Fibroblast of gingiva (primary cell): ENCODE data around the gene CEP295NL.
"Not testable (repeated sequence)": the region's sequence is repeated elsewhere in the genome, so short reads cannot be mapped to it uniquely, and the experiment has no call there.

Experiments used
- DNase-seq: peaks from one replicate; pipeline ENCODE4 v3.0.0-alpha.2; 2011; ENCODE audit warnings: low read depth

Gene CEP295NL

DNA sequence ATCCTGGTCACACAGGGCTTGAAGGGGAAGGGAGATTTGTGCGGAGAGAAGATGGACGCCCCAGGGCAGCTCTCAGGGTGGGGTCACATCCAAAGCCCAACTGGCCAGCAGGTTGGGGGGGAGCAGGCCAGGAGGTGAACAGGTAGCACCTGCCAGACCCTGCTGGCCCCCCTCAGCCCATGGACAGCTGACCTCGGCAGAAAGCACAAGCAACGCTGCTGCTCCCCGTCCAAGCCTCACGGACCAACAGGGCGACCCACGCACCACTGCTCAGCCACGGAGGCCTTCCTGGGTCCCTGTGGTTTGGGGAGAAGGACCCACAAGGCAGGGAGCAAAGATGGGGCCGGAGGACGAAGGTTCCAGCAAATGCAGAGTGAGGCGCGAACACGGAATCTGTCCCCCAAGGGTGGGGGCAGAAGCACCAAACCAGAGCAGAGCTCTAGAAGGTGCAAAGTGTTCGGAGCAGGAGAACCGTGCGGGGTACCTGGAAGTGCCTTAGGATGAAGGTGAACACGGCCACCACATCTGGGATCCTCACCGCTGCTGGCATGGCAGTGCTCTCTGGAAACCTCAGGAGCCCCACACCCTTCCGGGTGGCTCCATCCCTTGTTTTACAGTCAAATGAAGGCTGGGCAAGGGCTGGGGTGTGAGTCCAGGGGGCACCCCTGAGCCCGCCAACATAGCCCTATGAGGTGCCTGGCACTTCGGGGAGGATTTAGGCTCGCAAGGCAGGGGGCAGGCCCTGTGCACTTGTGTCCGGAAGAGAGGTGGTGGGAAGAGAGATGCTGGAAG, 17.9 kb downstream of the CEP295NL start:
- no peak for DNase-seq

DNA sequence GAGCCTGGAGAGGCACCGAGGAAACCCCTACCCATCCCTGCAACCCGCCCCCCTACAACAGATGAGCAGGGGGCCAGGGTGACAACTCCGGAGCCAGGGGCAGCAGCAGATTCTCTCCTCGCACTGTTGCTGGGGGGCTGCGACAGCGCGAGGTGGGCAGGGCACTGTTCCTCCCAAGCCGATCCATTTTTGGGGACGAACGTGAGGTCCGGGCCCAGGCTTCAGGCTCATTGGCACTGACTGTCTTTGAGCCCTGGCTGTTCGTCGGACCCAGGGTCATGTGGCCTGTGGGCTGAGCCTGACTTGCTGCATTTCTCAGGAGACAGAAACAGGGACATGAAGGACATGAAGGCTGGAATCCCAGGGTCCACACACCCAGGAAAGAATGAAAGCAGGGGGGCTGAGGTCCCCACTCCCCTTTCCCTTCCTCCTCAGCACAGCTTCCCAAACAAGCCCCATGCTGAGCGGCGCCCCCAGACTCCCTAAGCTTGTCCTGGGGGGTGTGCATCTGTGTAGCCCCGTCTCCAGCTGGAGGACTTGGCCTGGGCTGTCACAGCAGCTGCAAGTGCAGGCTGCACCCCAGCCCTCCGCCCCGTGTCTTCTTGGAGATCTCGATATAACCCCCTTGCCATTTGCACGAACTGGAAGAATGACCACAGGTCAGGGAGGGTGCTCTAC, 18.7 kb downstream of the CEP295NL start:
- DNase-seq, result no peak

DNA sequence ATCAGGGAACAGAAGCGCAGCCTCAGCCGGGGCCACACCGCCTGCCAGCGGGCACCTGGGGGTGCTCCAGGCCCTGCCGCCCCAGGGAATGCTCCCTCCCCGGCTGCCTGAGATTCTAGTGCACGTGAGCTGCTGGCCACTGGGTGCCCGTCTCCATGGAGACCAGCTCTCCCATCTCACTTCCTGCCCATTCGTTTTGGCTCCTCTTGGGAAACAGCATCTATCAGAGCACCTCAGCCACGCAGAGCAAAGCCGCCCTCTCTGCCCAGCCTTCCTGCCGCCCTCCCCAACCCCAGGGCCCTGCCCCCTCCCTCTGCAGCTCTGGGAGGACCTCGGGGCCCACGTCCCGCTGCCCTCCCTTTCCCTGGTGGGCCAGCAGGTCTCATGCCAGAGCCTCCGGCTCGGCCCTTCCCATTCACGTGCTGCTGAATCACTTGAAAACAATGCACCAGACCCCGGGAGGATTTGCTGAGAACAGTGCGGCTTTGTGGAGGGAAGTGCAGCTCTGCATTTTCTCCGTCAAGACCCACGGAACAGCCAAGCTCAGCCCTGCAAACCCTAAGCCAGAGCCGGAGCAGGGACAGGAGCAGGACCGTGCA, 19.4 kb downstream of the CEP295NL start:
- peak; percentile 97 for DNase-seq

DNA sequence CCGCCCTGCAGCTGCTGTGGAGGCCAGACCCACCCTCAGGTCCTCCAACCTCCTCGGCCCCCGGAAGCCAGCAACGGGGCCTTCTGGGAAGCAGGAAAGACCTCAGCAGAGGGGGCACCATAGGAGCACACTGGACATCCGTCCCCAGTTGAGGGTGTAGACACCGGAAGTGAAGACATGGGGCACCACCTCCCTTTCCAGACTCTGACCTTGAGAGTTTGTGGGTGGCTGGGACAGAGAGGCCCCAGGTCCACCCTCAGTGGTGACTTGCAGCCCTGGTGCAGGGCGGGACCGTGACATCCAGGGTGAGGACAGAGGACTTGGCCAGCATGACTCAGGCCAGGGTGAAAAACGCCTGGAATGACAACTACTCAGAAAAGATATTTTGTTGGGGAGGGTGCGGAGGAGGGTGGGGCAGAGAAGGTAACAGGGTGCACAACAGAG, 19.9 kb downstream of the CEP295NL start:
- DNase-seq, result peak; percentile 91

DNA sequence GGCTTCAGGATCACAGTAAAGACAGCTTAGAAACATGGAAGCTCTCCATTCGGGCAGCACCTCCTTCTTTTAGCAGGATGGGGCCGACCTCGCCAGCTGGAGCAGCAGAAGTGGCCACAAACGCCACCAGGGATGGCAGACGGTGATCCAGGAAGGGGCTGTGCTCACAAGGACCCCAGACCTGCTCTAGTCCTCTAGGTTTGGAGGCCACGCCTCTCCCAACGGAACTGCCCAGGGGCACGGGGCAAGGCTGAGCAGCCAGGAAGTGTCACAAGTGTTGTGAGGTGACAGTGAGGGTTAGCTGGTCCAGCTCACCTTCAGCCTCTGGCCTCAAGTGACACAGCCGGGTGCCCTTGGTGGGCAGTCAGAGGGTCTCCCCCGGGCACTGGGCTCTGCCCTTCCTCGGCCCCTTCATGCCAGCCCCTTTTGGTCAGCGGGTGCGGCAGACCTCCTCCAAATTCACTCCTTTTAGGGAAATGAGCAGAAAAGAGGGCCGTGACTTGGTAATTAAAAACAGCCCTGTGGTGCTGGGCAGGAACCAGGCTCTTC, 20.4 kb downstream of the CEP295NL start:
- DNase-seq, result peak; percentile 27

DNA sequence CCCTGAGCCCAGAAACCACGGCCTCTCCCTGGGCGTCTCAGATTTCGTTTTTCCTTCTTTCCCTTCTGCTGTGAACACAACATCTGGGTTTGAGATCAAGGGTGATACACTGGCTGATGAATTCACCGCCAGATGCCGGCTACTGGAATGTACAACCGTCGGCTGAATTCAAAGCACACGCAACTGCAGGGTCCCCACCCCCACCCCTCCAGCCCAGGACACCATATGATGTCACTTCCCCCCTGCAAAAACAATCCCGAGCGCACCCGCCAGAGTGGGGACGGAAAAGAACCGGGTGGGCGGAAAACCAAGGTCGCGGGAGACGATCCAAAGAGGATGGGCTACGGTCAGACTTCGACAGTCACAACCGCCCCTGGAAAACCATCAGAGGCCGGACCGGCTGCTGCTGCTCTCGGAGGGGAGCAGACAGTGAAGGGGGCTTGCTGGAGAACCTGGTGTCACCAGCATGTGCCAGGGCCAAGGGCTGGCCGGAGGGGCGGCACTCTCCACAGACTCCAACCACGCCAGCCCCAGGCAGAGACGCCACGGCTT, 23.3 kb downstream of the CEP295NL start:
- peak; percentile 93 for DNase-seq

DNA sequence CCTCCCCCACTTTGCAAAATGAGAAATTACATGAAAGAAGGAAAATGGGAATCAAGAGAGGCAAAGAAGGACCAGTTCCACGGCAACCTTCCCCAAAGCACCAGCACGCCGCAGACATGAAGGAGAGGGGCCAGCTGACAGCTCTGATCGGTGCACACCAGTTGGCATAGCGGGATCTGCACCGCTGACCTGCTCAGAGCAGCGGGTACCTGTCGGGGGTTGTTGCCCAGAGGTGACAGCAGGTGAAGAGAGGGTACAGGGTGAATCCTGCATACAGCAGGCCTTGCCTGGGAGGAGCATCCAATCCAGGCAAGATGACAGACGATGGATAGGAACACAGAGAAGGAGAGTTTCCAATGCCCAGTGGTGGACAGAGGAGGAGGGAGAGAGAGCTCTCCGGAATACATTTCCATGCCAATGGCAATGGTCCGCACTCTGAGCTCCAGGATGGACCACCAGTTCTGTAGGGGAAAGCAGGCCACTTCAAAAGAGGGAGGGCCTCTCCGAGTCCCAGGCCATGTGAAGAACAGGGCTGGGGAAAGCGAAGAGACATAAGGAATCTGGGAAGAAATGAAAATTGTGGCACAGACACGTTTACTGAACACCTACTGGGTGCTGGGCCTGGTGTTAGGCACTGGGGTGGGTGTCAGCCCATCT, 24.0 kb downstream of the CEP295NL start:
- no peak for DNase-seq

DNA sequence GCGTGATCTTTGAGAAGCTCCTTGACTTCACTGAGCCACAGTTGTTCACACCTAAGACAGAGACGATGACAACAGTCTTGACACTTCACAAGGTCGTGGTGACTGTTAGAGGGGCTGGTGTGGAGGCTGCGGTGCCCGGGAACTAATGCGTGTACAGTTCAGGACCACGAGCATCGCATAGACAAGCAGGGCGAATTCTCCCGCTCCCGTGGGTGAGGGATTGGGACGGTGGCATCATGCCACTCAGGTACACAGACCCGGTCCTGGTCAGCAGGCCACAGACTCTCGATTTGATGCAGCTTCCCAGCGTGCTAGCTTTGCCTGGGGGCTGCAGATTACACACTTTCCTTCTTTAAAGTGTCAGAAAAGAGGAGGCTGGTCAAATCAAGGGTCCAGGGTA, 24.7 kb downstream of the CEP295NL start:
- no peak for DNase-seq

DNA sequence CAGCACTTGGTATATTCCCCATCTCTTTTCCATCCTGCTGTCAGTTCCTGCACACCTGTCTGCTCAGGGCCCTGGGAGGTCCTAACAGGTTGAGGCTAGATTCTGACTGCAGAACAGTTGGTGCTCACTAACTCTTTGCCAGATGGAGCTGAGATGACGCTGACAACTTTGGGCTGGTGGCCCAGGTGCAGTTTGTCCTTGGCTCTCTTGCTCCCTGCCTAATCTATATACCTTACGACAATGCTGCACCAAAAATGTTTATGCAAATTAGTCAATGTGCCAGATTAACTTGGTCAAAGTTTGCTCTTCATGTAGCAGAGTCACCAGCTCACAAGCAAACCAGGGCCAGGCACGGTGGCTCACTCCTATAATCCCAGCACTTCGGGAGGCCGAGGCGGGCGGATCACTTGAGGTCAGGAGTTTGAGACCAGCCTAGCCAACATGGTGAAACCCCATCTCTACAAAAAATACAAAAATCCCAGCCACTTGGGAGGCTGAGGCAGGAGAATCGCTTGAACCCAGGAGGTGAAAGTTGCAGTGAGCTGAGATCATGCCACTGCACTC, 26.0 kb downstream of the CEP295NL start:
- not testable (repeated sequence) for DNase-seq

DNA sequence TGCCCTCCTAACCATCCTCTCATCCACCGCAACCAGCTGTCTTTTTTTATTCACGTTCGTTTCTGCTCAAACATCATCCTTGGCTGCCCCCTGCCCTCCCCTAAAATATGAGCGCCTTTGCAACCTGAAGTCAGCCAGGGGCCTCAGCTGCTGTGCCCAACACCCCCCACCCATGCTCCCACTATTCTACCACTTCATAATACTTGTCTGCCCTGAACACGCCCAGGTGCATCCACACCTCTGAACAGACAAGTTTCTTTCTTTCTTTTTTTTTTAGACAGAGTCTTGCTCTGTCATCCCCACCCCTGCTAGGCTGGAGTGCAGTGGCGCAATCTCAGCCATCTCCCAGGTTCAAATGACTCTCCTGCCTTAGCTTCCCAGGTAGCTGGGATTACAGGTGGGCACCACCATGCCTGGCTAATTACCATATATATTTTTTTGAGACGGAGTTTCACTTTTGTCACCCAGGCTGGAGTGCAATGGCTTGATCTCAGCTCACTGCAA, 26.9 kb downstream of the CEP295NL start:
- no peak for DNase-seq

DNA sequence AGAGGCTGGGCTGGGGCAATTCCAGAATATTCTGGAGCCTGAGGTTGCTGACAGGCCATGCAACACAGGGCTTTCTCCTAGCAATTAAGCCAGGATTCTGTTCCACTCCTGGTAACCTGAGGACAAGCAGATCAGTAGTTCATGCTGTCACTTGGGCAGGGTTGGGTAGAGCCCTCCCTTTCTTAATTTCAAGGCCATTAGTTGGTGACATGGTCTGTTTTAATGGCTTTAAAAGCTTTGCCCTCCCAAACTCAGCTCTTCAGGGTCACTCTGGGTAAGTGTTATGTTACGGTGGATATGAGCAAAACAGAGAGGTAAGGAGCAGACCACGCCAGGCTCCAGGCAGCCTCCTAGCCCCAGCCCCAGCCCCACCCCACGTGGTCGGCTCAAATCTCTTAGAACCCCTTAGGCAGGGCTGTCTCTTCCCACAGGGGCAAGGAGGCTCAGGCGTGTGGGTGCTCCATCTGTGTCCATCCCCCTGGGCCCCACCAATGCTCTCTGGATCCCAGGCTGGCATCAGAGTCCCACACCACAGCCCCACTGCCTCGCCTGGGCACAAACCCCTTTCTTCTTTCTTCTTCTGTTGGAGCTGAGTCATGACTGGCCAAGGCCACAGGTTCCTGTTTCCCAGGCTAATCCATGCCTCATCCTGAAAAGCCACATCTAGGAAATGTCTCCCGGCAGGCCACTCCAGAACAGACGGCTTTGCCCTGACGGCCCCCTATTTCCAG, 27.5 kb downstream of the CEP295NL start:
- DNase-seq, result no peak

DNA sequence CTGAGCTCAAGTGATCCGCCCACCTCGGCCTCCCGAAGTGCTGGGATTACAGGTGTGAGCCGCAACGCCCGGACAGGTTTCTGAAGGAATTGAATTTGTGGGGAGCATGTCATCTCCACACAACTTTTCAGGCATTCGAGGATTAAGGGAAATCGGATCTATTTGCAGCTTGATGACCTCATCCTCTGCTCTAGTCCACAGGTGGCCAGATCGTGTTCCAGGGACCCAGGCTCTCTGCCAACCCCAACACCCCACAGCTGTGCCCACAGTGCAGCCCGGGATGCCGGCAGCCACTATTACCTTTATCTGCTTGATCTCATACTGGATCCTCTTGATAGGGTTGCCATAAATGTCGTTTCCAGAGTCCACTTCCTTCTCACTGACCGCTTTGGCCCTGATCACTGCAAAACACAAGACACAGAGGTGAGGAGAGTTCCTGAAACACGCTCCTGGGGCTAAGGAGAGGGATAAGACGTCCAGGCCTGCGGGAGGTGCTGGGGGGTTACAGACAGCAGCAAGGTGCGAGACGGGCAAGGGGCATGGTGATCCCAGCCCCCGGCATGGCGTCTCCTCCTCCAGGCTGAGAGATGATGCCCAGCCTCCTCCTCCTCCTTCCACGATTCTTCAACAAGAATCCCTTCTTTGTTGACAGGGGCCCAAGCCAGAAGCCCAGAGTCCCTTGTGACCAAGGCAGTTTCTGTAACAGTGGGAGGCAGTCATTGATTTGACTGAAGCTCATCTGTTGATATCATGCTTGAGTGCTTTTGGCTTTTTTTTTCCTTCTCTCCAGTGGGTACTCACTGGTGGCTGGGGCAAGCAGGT, 29.3 kb downstream of the CEP295NL start:
- peak; percentile 40 for DNase-seq

DNA sequence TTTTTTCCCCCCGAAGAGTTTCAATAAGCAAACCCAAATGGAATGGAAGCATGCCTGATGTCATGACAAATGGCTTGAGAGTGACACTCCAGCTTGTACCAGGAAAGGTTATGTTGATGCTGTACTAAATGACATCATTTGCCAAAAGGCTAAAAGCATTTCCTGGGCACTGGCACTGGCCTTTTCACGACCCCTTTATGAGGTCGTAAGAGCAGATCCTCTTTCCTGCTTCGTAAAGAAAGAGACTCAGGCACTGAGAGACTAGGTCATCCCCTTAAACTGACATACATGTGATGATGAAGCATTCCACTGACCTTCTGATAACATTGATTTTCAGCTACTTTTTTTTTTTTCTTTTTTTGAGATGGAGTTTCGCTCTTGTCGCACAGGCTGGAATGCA, 30.5 kb downstream of the CEP295NL start:
- no peak for DNase-seq

DNA sequence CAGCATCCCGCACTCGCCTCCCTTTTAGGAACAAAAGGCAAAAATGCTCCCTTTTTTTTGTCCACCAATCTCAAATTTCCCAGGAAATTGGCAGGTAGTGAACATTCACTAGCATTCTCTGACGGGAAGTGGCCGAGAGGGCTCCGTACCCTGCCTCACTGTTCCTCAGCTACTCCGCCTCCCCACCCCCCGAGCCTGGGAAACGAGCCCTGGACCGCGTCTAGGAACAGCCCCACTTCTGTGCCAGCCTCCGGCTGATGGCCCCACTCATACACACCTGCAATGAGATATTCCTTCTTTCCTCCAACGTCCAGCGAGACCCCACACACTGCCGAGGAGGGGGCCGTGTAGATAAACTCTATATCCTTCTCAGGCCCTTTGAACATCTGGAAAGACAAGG, 32.4 kb downstream of the CEP295NL start:
- no peak for DNase-seq

DNA sequence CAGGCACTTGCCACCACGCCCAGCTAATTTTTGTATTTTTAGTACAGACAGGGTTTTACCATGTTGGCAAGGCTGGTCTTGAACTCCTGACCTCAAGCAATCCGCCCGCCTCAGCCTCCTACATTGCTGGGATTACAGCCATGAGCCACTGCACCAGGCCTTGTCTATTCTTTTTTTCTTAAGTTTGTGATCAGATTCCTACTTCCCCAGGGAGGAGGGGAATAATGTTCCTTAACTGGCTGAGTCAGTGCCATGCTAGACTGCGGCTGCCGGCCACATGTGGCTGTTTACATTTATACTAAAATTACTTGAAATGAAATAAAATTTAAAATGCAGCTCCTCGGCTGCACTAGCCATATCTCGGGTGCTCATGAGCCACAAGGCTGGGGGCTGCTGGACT, 34.6 kb downstream of the CEP295NL start:
- peak; percentile 92 for DNase-seq

DNA sequence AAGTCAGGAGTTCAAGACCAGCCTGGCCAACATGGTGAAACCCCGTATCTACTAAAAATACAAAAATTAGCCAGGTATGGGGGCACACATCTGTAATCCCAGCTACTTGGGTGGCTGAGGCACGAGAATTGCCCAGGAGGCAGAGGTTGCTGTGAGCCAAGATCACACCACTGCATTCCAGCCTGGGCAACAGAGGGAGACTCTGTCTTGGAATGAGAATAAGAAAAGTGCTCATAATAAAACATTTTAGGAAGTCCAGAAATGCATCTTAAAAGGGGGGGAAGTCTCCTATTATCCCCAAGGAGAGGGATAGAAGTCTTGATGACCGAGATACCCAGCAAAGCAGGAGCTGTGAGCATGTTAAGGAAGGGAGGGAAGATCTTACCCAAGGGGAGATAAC, 36.0 kb downstream of the CEP295NL start:
- not testable (repeated sequence) for DNase-seq

DNA sequence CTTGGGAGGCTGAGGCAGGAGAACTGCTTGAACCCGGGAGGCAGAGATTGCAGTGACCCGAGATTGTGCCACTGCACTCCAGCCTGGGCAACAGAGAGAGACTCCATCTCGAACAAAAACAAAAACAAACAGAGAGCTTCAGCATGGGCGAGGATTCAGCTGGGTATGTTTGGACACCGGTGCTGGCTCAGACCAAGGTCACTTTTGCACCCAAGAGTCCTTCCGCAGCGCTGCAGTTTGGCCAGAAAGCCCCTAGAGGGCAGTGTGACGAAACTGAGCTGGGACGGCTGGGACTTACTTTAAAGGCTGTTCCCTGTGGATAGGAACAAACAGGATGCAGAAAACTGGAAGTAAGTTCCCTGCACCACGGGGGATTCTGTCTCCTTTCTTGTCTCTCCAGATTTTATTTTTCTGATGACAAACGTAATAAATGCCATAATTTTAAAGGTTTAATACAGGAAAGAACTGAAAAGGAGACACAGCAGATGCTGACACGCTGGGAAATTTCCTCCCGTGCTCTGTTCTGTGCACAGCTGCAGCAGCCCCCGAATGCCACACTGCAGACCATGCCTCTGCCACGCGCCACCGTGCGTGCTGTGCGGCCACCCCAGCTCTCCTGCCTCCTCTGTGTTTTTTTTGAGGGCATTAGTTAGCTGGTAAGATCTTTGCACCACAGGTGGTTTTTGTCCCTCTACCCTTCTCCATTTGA, 37.2 kb downstream of the CEP295NL start:
- DNase-seq, result peak; percentile 66

DNA sequence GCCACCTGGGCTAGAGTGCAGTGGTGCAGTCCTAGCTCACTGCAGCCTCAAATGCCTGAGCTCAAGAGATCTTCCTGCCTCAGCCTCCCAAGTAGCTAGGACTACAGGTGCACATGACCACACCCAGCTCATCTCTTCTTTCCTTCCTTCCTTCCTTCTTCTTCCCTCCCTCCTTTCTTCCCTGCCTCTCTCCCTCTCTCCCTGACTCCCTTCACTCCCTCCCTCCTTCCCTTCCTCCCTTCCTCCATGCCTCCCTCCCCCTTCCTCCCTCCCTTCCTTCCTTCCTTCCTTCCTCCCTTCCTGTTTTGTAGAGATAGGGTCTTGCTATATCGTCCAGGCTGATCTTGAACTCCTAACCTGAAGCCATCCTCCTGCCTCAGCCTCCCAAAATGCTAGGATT, 38.9 kb downstream of the CEP295NL start:
- no peak for DNase-seq
